Mammary epithelial cell (primary cell): ENCODE results near the gene PARD3.

Source experiments
- CTCF ChIP-seq, 2 donors: IDR thresholded peaks in 1 of 2; conservative IDR thresholded peaks in 1 of 2; 2 replicates each; pipeline ENCODE4 v1.5.1; 2011 to 2012; ENCODE audit warnings: inconsistent platforms in 2 of 2, low read length in 2 of 2, mild to moderate bottlenecking in 2 of 2, control low read depth in 1 of 2, low read depth in 1 of 2; ENCODE audit not compliant: insufficient read depth in 1 of 2; ENCODE audit errors: extremely low read depth in 1 of 2
- EZH2 ChIP-seq: IDR thresholded peaks from 2 replicates; pipeline ENCODE4 v1.6.1; 2012; ENCODE audit warnings: low read length, inconsistent platforms, borderline replicate concordance

GRCh38 chr10:34489973-34490745 lies 324.9 kb downstream of the PARD3 start:
- peak in 1 of 2 donors; percentile 41 for TF ChIP-seq CTCF (conservative IDR thresholded peaks at IDR 0.05 in 1 of 2, IDR thresholded peaks at IDR 0.05 in 1 of 2; ENCODE audit: extremely low read depth in 1 of 2, insufficient read depth in 1 of 2, low read depth in 1 of 2, low read length in 2 of 2)
- TF ChIP-seq EZH2: no peak
